Measurements from ENCODE around the gene SWAP70. TPM values are rescaled to one million over a fixed set of nuclear protein-coding genes. Genes with fewer than 3 reads are reported as not detected.

Gene SWAP70
- total and polyA plus RNA-seq, 2 donors (not counting 1 experiment from before 2014, with no cell fraction given): 45.1 to 74.4 TPM

GRCh38 chr11:9799886-9800285, 136.0 kb downstream of the SWAP70 start:
- Histone ChIP-seq H3K79me2 (ENCODE audit: control insufficient read depth, insufficient read depth, low read length) (no peaks in the 10 kb centered on the region), H2AFZ (ENCODE audit: low read length) (no peak overlapping the region), H3K9me3 (ENCODE audit: control insufficient read depth, insufficient read depth, low read depth, low read length) (no peaks in the 10 kb centered on the region), H3K4me2 (ENCODE audit: extremely low read depth, insufficient read depth, low read length) (no peak overlapping the region), H3K9ac (ENCODE audit: insufficient read depth, low read length) (no peak overlapping the region), H3K27me3 (ENCODE audit: control insufficient read depth, insufficient read depth, low read length) (no peaks in the 10 kb centered on the region), H3K4me3 (replicated peaks in 1 of 4; ENCODE audit: control extremely low read depth in 1 of 4, insufficient read depth in 1 of 4, low read depth in 3 of 4, low read length in 4 of 4) (no peak overlapping the region), H4K20me1 (ENCODE audit: control insufficient read depth, extremely low read depth, insufficient read depth, low read length) (no peaks in the 10 kb centered on the region), H3K27ac (ENCODE audit: insufficient read depth, low read length) (no peak overlapping the region), H3K36me3 (ENCODE audit: control insufficient read depth, insufficient read depth, low read length) (no peaks in the 10 kb centered on the region), H3K4me1 (ENCODE audit: control insufficient read depth, extremely low read depth, insufficient read depth, low read length) (peaks cover 22% of the 10 kb centered on the region)
- no peak for TF ChIP-seq EZH2 (IDR thresholded peaks at IDR 0.05; ENCODE audit: low read length, missing control alignments)
- TF ChIP-seq CTCF (conservative IDR thresholded peaks at IDR 0.05 in 1 of 2, IDR thresholded peaks at IDR 0.05 in 1 of 2; ENCODE audit: low read depth in 1 of 2, low read length in 2 of 2): no peak
- peak; percentile 28 to 46 for DNase-seq (ENCODE audit: low read depth in 2 of 2)

- Histone ChIP-seq H3K27ac (ENCODE audit: insufficient read depth, low read length) (peak overlapping the region; percentile 89), H4K20me1 (ENCODE audit: control insufficient read depth, extremely low read depth, insufficient read depth, low read length) (no peaks in the 10 kb centered on the region), H3K9me3 (ENCODE audit: control insufficient read depth, insufficient read depth, low read depth, low read length) (no peaks in the 10 kb centered on the region), H2AFZ (ENCODE audit: low read length) (no peak overlapping the region), H3K79me2 (ENCODE audit: control insufficient read depth, insufficient read depth, low read length) (no peaks in the 10 kb centered on the region), H3K4me3 (replicated peaks in 1 of 4; ENCODE audit: control extremely low read depth in 1 of 4, insufficient read depth in 1 of 4, low read depth in 3 of 4, low read length in 4 of 4) (no peak overlapping the region), H3K36me3 (ENCODE audit: control insufficient read depth, insufficient read depth, low read length) (peaks cover 3% of the 10 kb centered on the region), H3K4me1 (ENCODE audit: control insufficient read depth, extremely low read depth, insufficient read depth, low read length) (peaks cover 22% of the 10 kb centered on the region), H3K9ac (ENCODE audit: insufficient read depth, low read length) (no peak overlapping the region), H3K4me2 (ENCODE audit: extremely low read depth, insufficient read depth, low read length) (no peak overlapping the region), H3K27me3 (ENCODE audit: control insufficient read depth, insufficient read depth, low read length) (no peaks in the 10 kb centered on the region)
- DNase-seq (ENCODE audit: low read depth in 2 of 2): peak; percentile 86 to 91
- TF ChIP-seq EZH2 (IDR thresholded peaks at IDR 0.05; ENCODE audit: low read length, missing control alignments) (no peak), CTCF (conservative IDR thresholded peaks at IDR 0.05 in 1 of 2, IDR thresholded peaks at IDR 0.05 in 1 of 2; ENCODE audit: low read depth in 1 of 2, low read length in 2 of 2) (no peak)
Observed at GRCh38 chr11:9802291-9802861, 138.5 kb downstream of the SWAP70 start.

Other genes with a start within 250 kb of the SWAP70 start
- gene ZNF143, start 203.1 kb upstream of the SWAP70 start, total RNA-seq: 36.2 and 37.5 TPM in 2 replicates
- gene ZNF143, start 203.1 kb upstream of the SWAP70 start, polyA plus RNA-seq: 22.6 and 22.8 TPM in 2 replicates
- gene WEE1, start 90.4 kb upstream of the SWAP70 start, total RNA-seq: 24.4 and 55.2 TPM in 2 replicates
- gene WEE1, start 90.4 kb upstream of the SWAP70 start, polyA plus RNA-seq: 47.2 and 77.5 TPM in 2 replicates

Measured in fibroblast of lung (primary cell).